HAP-1 (cell line): Measurements from ENCODE around the gene THOC1.
A peak's percentile ranks its signal among the peaks of the same experiment; 100 is the strongest.
"Not testable (repeated sequence)": the region's sequence is repeated elsewhere in the genome, so short reads cannot be mapped to it uniquely, and the experiment has no call there.

Source experiments
- DNase-seq, 2 experiments: peaks; one replicate each; pipeline ENCODE4 v3.0.0-alpha.2; 2016 to 2020; ENCODE audit warnings: low spot score in 2 of 2
- H3K27me3 ChIP-seq: fragments of 250-450 bp; sonication (Bioruptor Pico); 2 replicates; pipeline ENCODE4 v1.5.1; 2020; ENCODE audit warnings: low read depth, mild to moderate bottlenecking, moderate library complexity
- H3K36me3 ChIP-seq: fragments of 250-450 bp; sonication (Bioruptor Pico); replicated peaks from 2 replicates; pipeline ENCODE4 v1.5.1; 2020; ENCODE audit warnings: mild to moderate bottlenecking
- H3K4me1 ChIP-seq: fragments of 250-450 bp; sonication (Bioruptor Pico); 2 replicates; pipeline ENCODE4 v1.5.1; 2020; ENCODE audit warnings: mild to moderate bottlenecking
- H3K4me3 ChIP-seq: fragments of 250-450 bp; sonication (Bioruptor Pico); 2 replicates; pipeline ENCODE4 v1.5.1; 2020; ENCODE audit warnings: mild to moderate bottlenecking, moderate library complexity
- H3K9me3 ChIP-seq: fragments of 250-450 bp; sonication (Bioruptor Pico); 2 replicates; pipeline ENCODE4 v1.5.1; 2020; ENCODE audit warnings: mild to moderate bottlenecking, moderate library complexity
- in situ Hi-C: fragments of 300-500 bp; cut with MboI; formaldehyde crosslinking; loops from 3 replicates; pipeline ENCODE4 v1.14.3; 2020; ENCODE audit warnings: low sequenced_read_pairs, inconsistent platforms, mixed read lengths

The THOC1 gene

GRCh38 chr18:295756-296490 lies 28.1 kb upstream of the THOC1 start:
- in situ Hi-C loops, result no loop called here
- H3K36me3 ChIP-seq, result no peaks in the 10 kb centered on the region
- DNase-seq, result no peak
- H3K9me3 ChIP-seq, result no peaks in the 10 kb centered on the region
- 0 out of 2 replicates have a peak, but pooled peaks cover 2% of the 10 kb centered on the region for H3K27me3 ChIP-seq
- H3K4me3 ChIP-seq, result no peak overlapping the region
- no peaks in the 10 kb centered on the region for H3K4me1 ChIP-seq

GRCh38 chr18:294566-294965 lies 26.7 kb upstream of the THOC1 start:
- H3K27me3 ChIP-seq, result 0 out of 2 replicates have a peak, but pooled peaks cover 2% of the 10 kb centered on the region

GRCh38 chr18:293536-293935 lies 25.7 kb upstream of the THOC1 start:
- no peaks in the 10 kb centered on the region for H3K36me3 ChIP-seq
- no peak overlapping the region for H3K4me3 ChIP-seq
- no peak for DNase-seq
- H3K27me3 ChIP-seq, result 0 out of 2 replicates have a peak, but pooled peaks cover 2% of the 10 kb centered on the region
- in situ Hi-C loops, result no loop called here
- H3K9me3 ChIP-seq, result no peaks in the 10 kb centered on the region
- no peaks in the 10 kb centered on the region for H3K4me1 ChIP-seq

More at GRCh38 chr18:294566-294965, 26.7 kb upstream of the THOC1 start:
- in situ Hi-C loops, result no loop called here
- Histone ChIP-seq H3K9me3 (no peaks in the 10 kb centered on the region), H3K4me3 (no peak overlapping the region), H3K4me1 (no peaks in the 10 kb centered on the region), H3K36me3 (no peaks in the 10 kb centered on the region)
- no peak for DNase-seq

GRCh38 chr18:292271-292670 lies 24.4 kb upstream of the THOC1 start:
- Histone ChIP-seq H3K4me1 (no peaks in the 10 kb centered on the region), H3K4me3 (no peak overlapping the region), H3K9me3 (no peaks in the 10 kb centered on the region), H3K36me3 (no peaks in the 10 kb centered on the region), H3K27me3 (peaks cover 4% of the 10 kb centered on the region; the same call in 1 of the 2 replicates)
- in situ Hi-C loops, result no loop called here
- no peak for DNase-seq

- not testable (repeated sequence) for H3K4me1 ChIP-seq, H3K27me3 ChIP-seq, H3K36me3 ChIP-seq, DNase-seq, H3K9me3 ChIP-seq, H3K4me3 ChIP-seq
- in situ Hi-C loops, result loop anchor here (5.0 kb wide), 1 partner anchor 322 kb away; no protein-coding TSS in a partner anchor
Measured at GRCh38 chr18:289970-290369, 22.1 kb upstream of the THOC1 start.

GRCh38 chr18:289026-289425 lies 21.2 kb upstream of the THOC1 start:
- no peaks in the 10 kb centered on the region for H3K9me3 ChIP-seq
- no peaks in the 10 kb centered on the region for H3K36me3 ChIP-seq
- no peak overlapping the region for H3K4me3 ChIP-seq
- H3K4me1 ChIP-seq, result no peaks in the 10 kb centered on the region
- no peak for DNase-seq
- H3K27me3 ChIP-seq, result peaks cover 4% of the 10 kb centered on the region; the same call in 1 of the 2 replicates
- in situ Hi-C loops, result loop anchor here (5.0 kb wide), 1 partner anchor 323 kb away; no protein-coding TSS in a partner anchor

- Histone ChIP-seq H3K4me1 (no peaks in the 10 kb centered on the region), H3K36me3 (no peaks in the 10 kb centered on the region), H3K27me3 (peaks cover 7% of the 10 kb centered on the region; the same call in 1 of the 2 replicates), H3K4me3 (no peak overlapping the region), H3K9me3 (no peaks in the 10 kb centered on the region)
- no peak for DNase-seq
- in situ Hi-C loops, result loop anchor here (5.0 kb wide), 1 partner anchor 326 kb away; no protein-coding TSS in a partner anchor
Measured at GRCh38 chr18:286515-287310, 18.9 kb upstream of the THOC1 start.

- H3K9me3 ChIP-seq, result no peaks in the 10 kb centered on the region
- H3K4me1 ChIP-seq, result no peaks in the 10 kb centered on the region
- DNase-seq, result no peak
- no peak overlapping the region for H3K4me3 ChIP-seq
- in situ Hi-C loops, result loop anchor here (5.0 kb wide), 1 partner anchor 326 kb away; no protein-coding TSS in a partner anchor
- peaks cover 4% of the 10 kb centered on the region; the same call in 1 of the 2 replicates for H3K27me3 ChIP-seq
- H3K36me3 ChIP-seq, result no peaks in the 10 kb centered on the region
Measured at GRCh38 chr18:285817-286216, 18.0 kb upstream of the THOC1 start.

GRCh38 chr18:275486-275885 lies 7.6 kb upstream of the THOC1 start:
- no peak for DNase-seq
- no peak overlapping the region for H3K4me3 ChIP-seq
- in situ Hi-C loops, result no loop called here
- H3K9me3 ChIP-seq, result no peaks in the 10 kb centered on the region
- no peaks in the 10 kb centered on the region for H3K27me3 ChIP-seq
- H3K36me3 ChIP-seq, result no peaks in the 10 kb centered on the region
- H3K4me1 ChIP-seq, result no peaks in the 10 kb centered on the region

- H3K4me1 ChIP-seq, result peaks cover 6% of the 10 kb centered on the region; the same call in 1 of the 2 replicates
- in situ Hi-C loops, result no loop called here
- no peak overlapping the region for H3K4me3 ChIP-seq
Measured at GRCh38 chr18:274313-274712, 6.5 kb upstream of the THOC1 start.

GRCh38 chr18:273525-273924 lies 5.7 kb upstream of the THOC1 start:
- Histone ChIP-seq H3K9me3 (no peaks in the 10 kb centered on the region), H3K36me3 (no peaks in the 10 kb centered on the region), H3K4me1 (peaks cover 10% of the 10 kb centered on the region; the same call in 1 of the 2 replicates), H3K27me3 (no peaks in the 10 kb centered on the region), H3K4me3 (no peak overlapping the region)
- no peak for DNase-seq
- in situ Hi-C loops, result no loop called here

More at GRCh38 chr18:274313-274712, 6.5 kb upstream of the THOC1 start:
- DNase-seq, result no peak
- no peaks in the 10 kb centered on the region for H3K27me3 ChIP-seq
- no peaks in the 10 kb centered on the region for H3K36me3 ChIP-seq
- H3K9me3 ChIP-seq, result no peaks in the 10 kb centered on the region

- DNase-seq, result no peak
- in situ Hi-C loops, result no loop called here
- H3K9me3 ChIP-seq, result no peaks in the 10 kb centered on the region
Measured at GRCh38 chr18:272650-273049, 4.8 kb upstream of the THOC1 start.

GRCh38 chr18:269480-270095 lies 1.7 kb upstream of the THOC1 start:
- H3K4me1 ChIP-seq, result peaks cover 10% of the 10 kb centered on the region; the same call in 1 of the 2 replicates
- in situ Hi-C loops, result no loop called here
- H3K27me3 ChIP-seq, result no peaks in the 10 kb centered on the region
- DNase-seq, result no peak
- H3K36me3 ChIP-seq, result peaks cover 4% of the 10 kb centered on the region
- H3K9me3 ChIP-seq, result no peaks in the 10 kb centered on the region
- peak overlapping the region; percentile 78 for H3K4me3 ChIP-seq

More at GRCh38 chr18:272650-273049, 4.8 kb upstream of the THOC1 start:
- peaks cover 10% of the 10 kb centered on the region; the same call in 1 of the 2 replicates for H3K4me1 ChIP-seq
- no peaks in the 10 kb centered on the region for H3K36me3 ChIP-seq
- no peak overlapping the region for H3K4me3 ChIP-seq
- no peaks in the 10 kb centered on the region for H3K27me3 ChIP-seq
